Activated effector memory CD4-positive, alpha-beta T cell treated with anti-CD3 and anti-CD28 coated beads, Interleukin-2, amount 50 U/mL, for 16 hours (primary cell): Measurements from ENCODE around the gene PTPRN2.

Experiments used
- DNase-seq: peaks from one replicate; pipeline ENCODE4 v3.0.0-alpha.2; 2020

PTPRN2 gene

GRCh38 chr7:158030566-158030965 is 557.1 kb downstream of the PTPRN2 start:
- no peak for DNase-seq

DNA sequence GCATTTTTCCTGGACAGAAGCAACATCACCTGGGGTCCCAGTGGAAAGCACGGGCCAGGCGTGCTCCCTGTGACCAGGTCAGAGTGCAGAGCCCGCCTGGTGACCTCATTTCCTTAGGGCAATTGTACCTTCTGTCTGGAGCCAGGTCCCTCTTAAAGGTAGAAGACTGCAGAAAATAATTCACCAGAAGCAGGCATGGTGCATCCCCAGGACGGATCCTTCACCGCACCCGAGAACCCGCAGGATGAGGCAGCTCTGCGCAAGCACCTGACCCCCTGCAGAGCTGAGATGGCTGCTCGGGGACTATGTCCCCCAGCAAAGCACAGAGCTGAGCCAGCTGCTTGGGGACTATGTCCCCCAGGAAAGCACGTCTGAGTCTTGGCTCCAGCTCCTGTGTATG is 557.6 kb downstream of the PTPRN2 start:
- no peak for DNase-seq

DNA sequence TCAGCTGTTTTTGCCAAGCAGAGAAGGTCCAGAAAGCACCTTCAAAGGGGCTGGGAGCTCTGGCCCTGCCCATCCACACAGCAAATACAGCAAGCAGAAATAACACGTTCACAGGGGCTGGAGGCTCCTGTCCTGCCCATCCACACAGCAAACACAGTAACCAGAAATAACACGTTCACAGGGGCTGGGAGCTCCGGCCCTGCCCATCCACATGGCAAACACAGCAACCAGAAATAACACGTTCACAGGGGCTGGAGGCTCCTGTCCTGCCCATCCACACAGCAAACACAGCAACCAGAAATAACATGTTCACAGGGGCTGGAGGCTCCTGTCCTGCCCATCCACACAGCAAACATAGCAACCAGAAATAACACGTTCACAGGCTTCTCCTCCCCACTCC is 558.1 kb downstream of the PTPRN2 start:
- no peak for DNase-seq

GRCh38 chr7:158028971-158029370 is 558.7 kb downstream of the PTPRN2 start:
- DNase-seq: no peak

- no peak for DNase-seq
Observed at GRCh38 chr7:158028290-158028941, 559.2 kb downstream of the PTPRN2 start.

GRCh38 chr7:158027646-158028045 is 560.0 kb downstream of the PTPRN2 start:
- DNase-seq: no peak

- no peak for DNase-seq
Observed at GRCh38 chr7:158026636-158027265, 560.9 kb downstream of the PTPRN2 start.

- no peak for DNase-seq
Observed at GRCh38 chr7:158025686-158026600, 561.7 kb downstream of the PTPRN2 start.

- DNase-seq: no peak
Observed at GRCh38 chr7:158024881-158025280, 562.7 kb downstream of the PTPRN2 start.

- DNase-seq: no peak
Observed at GRCh38 chr7:158024351-158024715, 563.3 kb downstream of the PTPRN2 start.

DNA sequence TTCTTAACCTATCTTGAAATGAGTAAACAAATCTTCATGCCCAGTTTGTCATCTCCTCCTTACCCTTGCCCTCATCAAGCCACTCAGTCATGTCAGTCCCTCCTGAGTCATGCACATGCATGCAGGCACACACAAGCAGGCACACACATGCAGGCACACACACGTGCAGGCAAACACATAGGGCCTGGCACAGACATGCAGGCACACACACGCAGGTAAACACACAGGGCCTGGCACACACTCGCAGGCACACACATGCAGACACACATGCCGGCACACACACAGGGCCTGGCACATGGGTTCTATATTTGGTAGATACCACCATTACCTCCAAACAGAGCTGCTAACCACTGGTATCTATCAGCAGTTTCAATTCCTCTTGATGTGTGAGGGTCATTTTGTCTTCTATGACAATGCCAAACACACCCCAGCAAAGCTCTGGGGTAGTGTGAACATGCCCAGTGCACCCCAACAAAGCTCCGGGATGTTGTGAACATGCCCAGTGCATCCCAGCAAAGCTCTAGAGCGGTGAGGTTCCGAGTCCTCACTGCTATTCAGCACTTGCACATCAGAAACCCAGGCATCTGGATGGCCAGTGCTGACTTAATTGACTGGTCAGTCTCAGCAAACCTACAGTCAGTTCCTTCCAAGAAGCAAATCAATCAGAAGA is 563.8 kb downstream of the PTPRN2 start:
- DNase-seq: no peak

GRCh38 chr7:158023157-158023556 is 564.5 kb downstream of the PTPRN2 start:
- DNase-seq: no peak

- DNase-seq: peak; percentile 10
Observed at GRCh38 chr7:158022601-158023000, 565.0 kb downstream of the PTPRN2 start.

- peak; percentile 36 for DNase-seq
Observed at GRCh38 chr7:158021836-158022235, 565.8 kb downstream of the PTPRN2 start.

GRCh38 chr7:158020706-158021095 is 566.9 kb downstream of the PTPRN2 start:
- DNase-seq: no peak

DNA sequence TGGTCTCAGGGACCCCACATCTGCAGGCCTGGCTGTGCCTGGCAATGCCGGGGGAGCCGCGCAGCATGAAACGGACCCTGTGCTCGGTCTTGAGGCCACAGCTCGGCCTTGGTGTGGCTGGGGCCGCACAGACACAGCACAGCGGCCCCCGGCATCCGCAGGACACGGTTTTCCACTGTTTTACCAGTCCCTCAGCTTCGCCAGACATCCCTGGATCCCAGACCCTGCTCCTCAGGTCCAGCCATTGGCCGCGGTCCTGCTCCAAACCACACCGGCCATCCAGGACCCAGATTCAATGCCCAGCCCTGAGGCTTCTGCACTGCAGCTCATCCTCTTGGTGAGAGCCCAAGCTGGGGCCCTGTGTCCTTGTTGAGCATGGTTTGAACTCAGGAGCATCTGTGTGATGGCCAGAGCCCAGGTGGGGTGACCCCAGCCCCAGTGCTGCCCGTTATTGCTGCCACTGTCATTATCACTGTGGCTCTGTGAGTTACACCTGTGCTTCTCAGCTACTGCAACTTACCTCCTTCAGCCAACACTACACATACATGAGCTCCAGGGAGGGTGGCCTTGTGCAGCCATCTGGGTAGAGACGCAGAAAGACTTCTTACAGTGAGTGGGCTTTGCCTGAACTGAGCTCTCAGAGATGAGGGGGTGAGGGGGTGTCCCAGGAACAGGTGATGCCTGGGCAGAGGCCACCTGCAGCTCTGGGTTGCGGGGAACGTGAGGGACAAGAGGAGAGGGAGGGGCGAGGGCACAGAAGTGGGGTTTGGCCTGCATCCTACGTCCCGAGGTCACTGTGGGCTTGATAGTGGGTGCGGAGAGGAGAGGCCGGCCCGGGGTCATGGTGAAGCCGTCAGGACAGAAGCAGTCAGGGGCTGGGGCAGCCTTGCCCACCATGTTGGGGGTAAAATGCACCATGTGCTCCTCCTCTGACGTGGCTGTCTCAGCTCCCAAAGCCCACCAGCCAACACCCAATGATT is 567.6 kb downstream of the PTPRN2 start:
- peak; percentile 55 for DNase-seq

DNA sequence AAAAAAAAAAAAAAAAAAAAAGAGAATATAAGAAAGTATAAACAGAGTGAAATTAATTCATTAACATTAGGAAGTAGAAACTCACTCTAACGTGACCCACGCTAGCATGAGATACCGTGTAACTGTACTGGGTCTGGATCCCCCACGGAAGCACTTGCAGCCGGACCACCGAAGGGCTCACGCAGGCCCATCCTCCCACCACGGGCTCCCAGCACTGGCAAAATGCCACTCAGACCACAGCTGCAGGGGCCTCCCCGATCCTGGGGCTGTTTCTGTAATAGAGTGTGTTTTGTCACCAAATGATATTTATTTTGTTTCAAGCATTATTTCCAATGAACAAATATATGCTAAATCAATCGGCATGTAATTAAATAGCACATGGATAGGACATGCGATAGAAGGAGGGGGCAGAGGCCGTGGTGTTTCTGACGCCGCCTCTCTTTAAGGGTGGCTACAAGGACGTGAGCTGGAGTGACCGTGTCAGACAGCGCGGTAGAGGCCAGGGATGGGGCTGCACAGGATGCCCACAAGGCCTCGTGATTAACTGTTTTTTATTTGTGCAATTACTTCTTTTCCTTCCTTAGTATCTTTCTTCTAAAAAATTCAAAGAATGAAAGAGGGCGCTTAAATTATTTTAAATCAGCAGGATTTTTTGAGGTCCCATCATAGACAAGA is 568.5 kb downstream of the PTPRN2 start:
- peak; percentile 17 for DNase-seq

- peak; percentile 19 for DNase-seq
Observed at GRCh38 chr7:158018098-158018762, 569.4 kb downstream of the PTPRN2 start.

DNA sequence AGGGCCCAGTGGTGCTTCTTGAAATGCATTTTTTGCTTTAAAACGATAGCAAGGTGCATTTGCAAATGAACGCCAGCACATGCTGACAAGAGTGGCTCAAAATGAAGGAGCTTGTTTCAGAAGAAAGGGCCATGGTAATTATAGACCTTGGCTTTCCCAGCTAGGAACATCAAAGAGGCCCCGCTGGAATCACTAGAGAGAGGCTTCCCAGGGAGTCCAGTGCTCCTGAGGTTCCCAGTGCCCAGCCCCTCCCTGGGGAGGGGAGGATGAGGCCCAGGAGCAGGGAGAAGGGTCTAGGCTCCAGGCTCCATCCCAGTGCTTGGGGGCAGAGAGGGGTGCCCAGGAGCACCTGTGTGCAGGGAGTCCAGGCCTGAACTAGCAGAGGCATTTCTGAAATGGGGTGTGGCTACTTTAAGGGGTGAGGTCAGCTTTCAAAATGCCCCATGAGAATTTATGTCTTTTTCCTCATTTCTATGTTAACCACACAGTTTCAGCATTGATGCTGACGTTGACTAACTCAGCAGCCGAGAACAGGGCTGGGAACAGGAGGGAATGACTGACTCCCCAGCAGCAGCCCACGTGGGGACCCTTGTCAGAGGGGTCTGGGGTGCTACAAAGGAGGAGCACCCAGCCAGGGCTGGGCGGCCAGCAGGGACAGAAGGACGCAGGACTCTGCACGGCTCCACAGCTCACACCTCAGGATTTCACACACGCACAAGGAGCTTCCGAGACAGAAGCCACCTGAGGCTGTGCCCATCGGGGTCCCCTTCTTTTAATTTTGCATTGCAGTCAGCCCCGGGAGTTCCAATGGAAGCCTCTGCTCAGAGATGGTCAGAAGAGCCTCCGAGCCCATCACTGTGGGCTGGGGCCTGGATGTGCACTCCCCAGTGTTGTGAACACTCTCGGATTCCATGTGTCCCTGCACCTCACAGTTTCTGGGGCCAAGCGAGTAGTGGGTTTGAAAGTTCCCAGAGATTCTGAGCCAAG is 570.2 kb downstream of the PTPRN2 start:
- DNase-seq: peak; percentile 51
